Erythroblast (primary cell): ENCODE results near the gene HPX.

Experiments
- GATA1 ChIP-seq: IDR thresholded peaks from 2 replicates; pipeline ENCODE4 v1.6.1; 2011; ENCODE audit warnings: low read depth, mild to moderate bottlenecking, control low read depth, low read length, moderate library complexity
- POLR2A ChIP-seq: IDR thresholded peaks from 2 replicates; pipeline ENCODE4 v1.6.1; 2011; ENCODE audit warnings: mild to moderate bottlenecking, low read length

GRCh38 chr11:6485661-6486060 lies 44.9 kb upstream of the HPX start:
- TF ChIP-seq POLR2A = no peak
- TF ChIP-seq GATA1 = no peak
